Activated CD8-positive, alpha-beta memory T cell treated with anti-CD3 and anti-CD28 coated beads, Interleukin-2, amount 10 ng/mL, durations not matched to agents 7 days and 5 days (primary cell): ENCODE measurements around the gene ASIC4. TPM values are rescaled to one million over a fixed set of nuclear protein-coding genes. Genes with fewer than 3 reads are reported as not detected.
A peak's percentile ranks its signal among the peaks of the same experiment; 100 is the strongest.

Experiments used
- ATAC-seq: fragments of 150-1000 bp; cut with Tn5 transposase; one replicate; pipeline ENCODE4 v1.10.0; 2021; ENCODE audit warnings: moderate library complexity
- CTCF ChIA-PET: fragments of 350-600 bp; sonication (Branson Sonifier 250); formaldehyde crosslinking; loops from one replicate; lab custom pipeline; 2021; ENCODE audit warnings: antibody characterized with exemption; lab: Charles Lee
- DNase-seq: peaks from one replicate; pipeline ENCODE4 v3.0.0-alpha.2; 2020
- H3K27ac Mint-ChIP-seq: one replicate; pipeline ENCODE4 v1.8.0; 2021; ENCODE audit warnings: mild to moderate bottlenecking, mixed read lengths
- H3K27me3 Mint-ChIP-seq: one replicate; pipeline ENCODE4 v1.8.0; 2021; ENCODE audit warnings: mixed read lengths
- H3K36me3 Mint-ChIP-seq: one replicate; pipeline ENCODE4 v1.8.0; 2021; ENCODE audit warnings: mild to moderate bottlenecking, mixed read lengths
- H3K4me1 Mint-ChIP-seq: one replicate; pipeline ENCODE4 v1.8.0; 2021; ENCODE audit warnings: mixed read lengths
- H3K4me3 Mint-ChIP-seq: one replicate; pipeline ENCODE4 v1.8.0; 2021; ENCODE audit warnings: mild to moderate bottlenecking, moderate library complexity, mixed read lengths
- H3K9me3 Mint-ChIP-seq: one replicate; pipeline ENCODE4 v1.8.0; 2022; ENCODE audit warnings: low read depth, mixed read lengths
- total RNA-seq, 2 experiments: library from RNA; stranded (reverse); gene quantifications; one replicate each; pipeline ENCODE4 v1.2.3, GENCODE V29; 2021

The ASIC4 gene
- total RNA-seq, 2 experiments from 2014 or later: 0.09 TPM; not detected in 1

- Mint-ChIP-seq H3K9me3 (no peaks in the 10 kb centered on the region), H3K27ac (no peak overlapping the region), H3K4me3 (no peak overlapping the region), H3K36me3 (no peaks in the 10 kb centered on the region), H3K27me3 (peaks cover 40% of the 10 kb centered on the region), H3K4me1 (peaks cover 29% of the 10 kb centered on the region)
- DNase-seq: no peak
- no peak for ATAC-seq
- CTCF ChIA-PET: interaction anchor here (0.7 to 8.6 kb wide), 18 partner anchors 10 to 620 kb away, joined by 3 to 149 read pairs (median 6); partner anchors contain the start of genes CHPF, SPEG, STK11IP and TMEM198
Measured at GRCh38 chr2:219496247-219496824, 17.9 kb upstream of the ASIC4 start.

- Mint-ChIP-seq H3K36me3 (no peaks in the 10 kb centered on the region), H3K27me3 (peaks cover 40% of the 10 kb centered on the region), H3K4me3 (peak overlapping the region; percentile 87), H3K4me1 (peaks cover 31% of the 10 kb centered on the region), H3K27ac (no peak overlapping the region), H3K9me3 (no peaks in the 10 kb centered on the region)
- CTCF ChIA-PET: interaction anchor here (1.4 to 8.6 kb wide), 7 partner anchors 11 to 63 kb away, joined by 3 to 149 read pairs (median 14); partner anchors contain the start of genes CHPF, SPEG and TMEM198
- DNase-seq (no peak), ATAC-seq (no peak)
Measured at GRCh38 chr2:219496825-219497494, 17.3 kb upstream of the ASIC4 start.

GRCh38 chr2:219497495-219498279 lies 16.6 kb upstream of the ASIC4 start:
- H3K27ac Mint-ChIP-seq: no peak overlapping the region
- H3K4me1 Mint-ChIP-seq: peaks cover 31% of the 10 kb centered on the region
- peak overlapping the region; percentile 87 for H3K4me3 Mint-ChIP-seq
- ATAC-seq (peak; percentile 20), DNase-seq (peak; percentile 61)
- no peaks in the 10 kb centered on the region for H3K36me3 Mint-ChIP-seq
- CTCF ChIA-PET: interaction anchor here (0.9 to 8.6 kb wide), 10 partner anchors 12 to 621 kb away, joined by 3 to 149 read pairs (median 4); partner anchors contain the start of genes CHPF, SPEG, STK11IP and TMEM198
- H3K27me3 Mint-ChIP-seq: peaks cover 40% of the 10 kb centered on the region
- no peaks in the 10 kb centered on the region for H3K9me3 Mint-ChIP-seq

- H3K4me1 Mint-ChIP-seq: peaks cover 31% of the 10 kb centered on the region
- H3K27ac Mint-ChIP-seq: peak within 1 kb of the TSS; percentile 78
- ATAC-seq (peak; percentile 94), DNase-seq (peak; percentile 98)
- H3K9me3 Mint-ChIP-seq: no peaks in the 10 kb centered on the region
- CTCF ChIA-PET: interaction anchor here (0.6 to 8.6 kb wide), 13 partner anchors 11 to 622 kb away, joined by 3 to 149 read pairs (median 4); partner anchors contain the start of genes CHPF, STK11IP and TMEM198
- peak within 1 kb of the TSS; percentile 87 for H3K4me3 Mint-ChIP-seq
- no peaks in the 10 kb centered on the region for H3K36me3 Mint-ChIP-seq
- H3K27me3 Mint-ChIP-seq: peaks cover 40% of the 10 kb centered on the region
Measured at GRCh38 chr2:219498280-219499057, 15.8 kb upstream of the ASIC4 start, which contains the start of gene GMPPA. TSS of gene GMPPA (plus strand) at chr2:219498891. CDS start at chr2:219499976, 1,085 bp downstream.

- peaks cover 31% of the 10 kb centered on the region for H3K4me1 Mint-ChIP-seq
- CTCF ChIA-PET: interaction anchor here (0.6 to 8.6 kb wide), 11 partner anchors 10 to 204 kb away, joined by 3 to 149 read pairs (median 4); partner anchors contain the start of genes CHPF, STK11IP and TMEM198
- H3K27ac Mint-ChIP-seq: peak overlapping the region; percentile 78
- H3K27me3 Mint-ChIP-seq: peaks cover 37% of the 10 kb centered on the region
- ATAC-seq: no peak
- H3K9me3 Mint-ChIP-seq: no peaks in the 10 kb centered on the region
- H3K36me3 Mint-ChIP-seq: no peaks in the 10 kb centered on the region
- no peak for DNase-seq
- peak overlapping the region; percentile 87 for H3K4me3 Mint-ChIP-seq
Measured at GRCh38 chr2:219499058-219499307, 15.3 kb upstream of the ASIC4 start.

- Mint-ChIP-seq H3K9me3 (no peaks in the 10 kb centered on the region), H3K4me3 (peak overlapping the region; percentile 87), H3K27ac (peak overlapping the region; percentile 78), H3K36me3 (peaks cover under 1% of the 10 kb centered on the region), H3K4me1 (peaks cover 31% of the 10 kb centered on the region), H3K27me3 (peaks cover 32% of the 10 kb centered on the region)
- CTCF ChIA-PET: interaction anchor here (1.1 to 8.6 kb wide), 8 partner anchors 10 to 204 kb away, joined by 4 to 149 read pairs (median 6); partner anchors contain the start of genes CHPF, STK11IP and TMEM198
- ATAC-seq: no peak
- no peak for DNase-seq
Measured at GRCh38 chr2:219499555-219499954, 14.7 kb upstream of the ASIC4 start.

GRCh38 chr2:219500135-219500534 lies 14.1 kb upstream of the ASIC4 start:
- no peak for DNase-seq
- H3K9me3 Mint-ChIP-seq: no peaks in the 10 kb centered on the region
- peaks cover 31% of the 10 kb centered on the region for H3K4me1 Mint-ChIP-seq
- H3K4me3 Mint-ChIP-seq: peak overlapping the region; percentile 87
- peaks cover 26% of the 10 kb centered on the region for H3K27me3 Mint-ChIP-seq
- CTCF ChIA-PET: interaction anchor here (1.1 to 8.6 kb wide), 6 partner anchors 9 to 97 kb away, joined by 3 to 149 read pairs (median 35); partner anchors contain the start of genes CHPF, STK11IP and TMEM198
- no peak overlapping the region for H3K27ac Mint-ChIP-seq
- ATAC-seq: no peak
- peaks cover 2% of the 10 kb centered on the region for H3K36me3 Mint-ChIP-seq

- peaks cover 31% of the 10 kb centered on the region for H3K4me1 Mint-ChIP-seq
- no peak overlapping the region for H3K27ac Mint-ChIP-seq
- DNase-seq (no peak), ATAC-seq (no peak)
- H3K9me3 Mint-ChIP-seq: no peaks in the 10 kb centered on the region
- CTCF ChIA-PET: no interaction called here
- H3K4me3 Mint-ChIP-seq: no peak overlapping the region
- peaks cover 3% of the 10 kb centered on the region for H3K36me3 Mint-ChIP-seq
- H3K27me3 Mint-ChIP-seq: peaks cover 9% of the 10 kb centered on the region
Measured at GRCh38 chr2:219501849-219502248, 12.4 kb upstream of the ASIC4 start.

- no peak for ATAC-seq
- Mint-ChIP-seq H3K36me3 (peaks cover 3% of the 10 kb centered on the region), H3K27ac (no peak overlapping the region), H3K27me3 (peaks cover 2% of the 10 kb centered on the region), H3K9me3 (no peaks in the 10 kb centered on the region), H3K4me3 (no peak overlapping the region), H3K4me1 (peaks cover 26% of the 10 kb centered on the region)
- DNase-seq: no peak
- CTCF ChIA-PET: no interaction called here
Measured at GRCh38 chr2:219502618-219503017, 11.7 kb upstream of the ASIC4 start.

GRCh38 chr2:219505585-219505984 lies 8.7 kb upstream of the ASIC4 start:
- no peak overlapping the region for H3K27ac Mint-ChIP-seq
- peaks cover 12% of the 10 kb centered on the region for H3K27me3 Mint-ChIP-seq
- CTCF ChIA-PET: no interaction called here
- H3K36me3 Mint-ChIP-seq: peaks cover 3% of the 10 kb centered on the region
- no peaks in the 10 kb centered on the region for H3K9me3 Mint-ChIP-seq
- DNase-seq: no peak
- peaks cover 8% of the 10 kb centered on the region for H3K4me1 Mint-ChIP-seq
- no peak overlapping the region for H3K4me3 Mint-ChIP-seq
- ATAC-seq: no peak

- Mint-ChIP-seq H3K9me3 (no peaks in the 10 kb centered on the region), H3K4me1 (peaks cover 7% of the 10 kb centered on the region), H3K4me3 (no peak overlapping the region), H3K27ac (no peak overlapping the region), H3K27me3 (peaks cover 19% of the 10 kb centered on the region), H3K36me3 (peaks cover 3% of the 10 kb centered on the region)
- CTCF ChIA-PET: interaction anchor here (1.3 to 5.8 kb wide), 2 partner anchors 9 to 24 kb away, joined by 6 to 65 read pairs; partner anchors contain the start of gene GMPPA
- DNase-seq (no peak), ATAC-seq (no peak)
Measured at GRCh38 chr2:219506153-219506801, 8.0 kb upstream of the ASIC4 start.
